ENCODE measurements around the gene SNX14.

The SNX14 gene

DNA sequence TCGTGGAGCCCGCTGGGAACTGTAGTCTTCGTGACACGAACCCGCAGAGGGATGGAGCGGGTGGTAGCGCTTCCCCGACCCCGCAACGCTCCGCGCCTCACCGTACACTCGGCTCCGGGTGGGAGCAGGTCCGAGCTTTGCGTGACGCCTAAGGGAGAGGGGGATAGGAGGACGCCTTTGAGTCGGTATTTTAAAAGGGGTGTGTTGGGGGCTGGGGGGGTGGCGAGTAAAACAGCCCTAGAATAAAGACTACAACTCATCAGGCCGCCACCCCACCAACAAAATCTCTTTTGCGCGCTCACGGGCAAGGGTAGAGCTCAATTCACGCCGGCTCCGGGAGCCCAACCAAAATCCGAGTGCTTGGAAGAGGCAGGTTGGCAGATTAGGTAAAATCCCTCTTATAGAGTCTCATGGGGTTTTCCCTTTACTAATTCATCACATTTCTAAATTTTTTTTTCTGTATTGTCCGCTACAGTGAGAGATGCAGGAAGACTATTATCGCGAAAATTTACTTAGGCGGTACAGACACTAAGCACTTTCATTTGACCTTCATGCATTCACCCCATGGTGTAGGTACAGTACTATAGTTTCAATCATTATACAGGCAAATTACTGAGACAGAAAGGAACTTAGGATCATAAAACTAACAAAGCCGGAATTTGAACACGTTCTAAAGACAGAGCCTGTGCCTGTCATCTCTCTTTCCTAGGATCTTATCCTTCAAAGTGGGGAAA, 706 bp upstream of the SNX14 start (continued):
- TF ChIP-seq ZNF488 (tag by site-specific recombination; IDR thresholded peaks at IDR 0.05), result no peak
- TF ChIP-seq, protein P1, sequence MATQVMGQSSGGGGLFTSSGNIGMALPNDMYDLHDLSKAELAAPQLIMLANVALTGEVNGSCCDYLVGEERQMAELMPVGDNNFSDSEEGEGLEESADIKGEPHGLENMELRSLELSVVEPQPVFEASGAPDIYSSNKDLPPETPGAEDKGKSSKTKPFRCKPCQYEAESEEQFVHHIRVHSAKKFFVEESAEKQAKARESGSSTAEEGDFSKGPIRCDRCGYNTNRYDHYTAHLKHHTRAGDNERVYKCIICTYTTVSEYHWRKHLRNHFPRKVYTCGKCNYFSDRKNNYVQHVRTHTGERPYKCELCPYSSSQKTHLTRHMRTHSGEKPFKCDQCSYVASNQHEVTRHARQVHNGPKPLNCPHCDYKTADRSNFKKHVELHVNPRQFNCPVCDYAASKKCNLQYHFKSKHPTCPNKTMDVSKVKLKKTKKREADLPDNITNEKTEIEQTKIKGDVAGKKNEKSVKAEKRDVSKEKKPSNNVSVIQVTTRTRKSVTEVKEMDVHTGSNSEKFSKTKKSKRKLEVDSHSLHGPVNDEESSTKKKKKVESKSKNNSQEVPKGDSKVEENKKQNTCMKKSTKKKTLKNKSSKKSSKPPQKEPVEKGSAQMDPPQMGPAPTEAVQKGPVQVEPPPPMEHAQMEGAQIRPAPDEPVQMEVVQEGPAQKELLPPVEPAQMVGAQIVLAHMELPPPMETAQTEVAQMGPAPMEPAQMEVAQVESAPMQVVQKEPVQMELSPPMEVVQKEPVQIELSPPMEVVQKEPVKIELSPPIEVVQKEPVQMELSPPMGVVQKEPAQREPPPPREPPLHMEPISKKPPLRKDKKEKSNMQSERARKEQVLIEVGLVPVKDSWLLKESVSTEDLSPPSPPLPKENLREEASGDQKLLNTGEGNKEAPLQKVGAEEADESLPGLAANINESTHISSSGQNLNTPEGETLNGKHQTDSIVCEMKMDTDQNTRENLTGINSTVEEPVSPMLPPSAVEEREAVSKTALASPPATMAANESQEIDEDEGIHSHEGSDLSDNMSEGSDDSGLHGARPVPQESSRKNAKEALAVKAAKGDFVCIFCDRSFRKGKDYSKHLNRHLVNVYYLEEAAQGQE (tag by site-specific recombination; IDR thresholded peaks at IDR 0.05), result no peak
- TF ChIP-seq ZNF366 (tag by site-specific recombination; conservative IDR thresholded peaks at IDR 0.05), result no peak; the same call in none of the 2 replicates
- no peak; the same call in 1 of the 2 replicates for TF ChIP-seq KLF8 (tag by site-specific recombination; IDR thresholded peaks at IDR 0.05)
- no peak for TF ChIP-seq ZNF266 (tag by site-specific recombination; IDR thresholded peaks at IDR 0.05; ENCODE audit: low read depth)
- TF ChIP-seq ZNF391 (tag by site-specific recombination; IDR thresholded peaks at IDR 0.05; ENCODE audit: borderline replicate concordance, low read depth), result 0 out of 2 replicates have a peak, but pooled peaks have one; percentile 13
- no peak for TF ChIP-seq ZSCAN5A (tag by site-specific recombination; IDR thresholded peaks at IDR 0.05)
- no peak for TF ChIP-seq ZNF768 (tag by site-specific recombination; IDR thresholded peaks at IDR 0.05)
- peak; percentile 82 for TF ChIP-seq PRDM10 (tag by site-specific recombination; IDR thresholded peaks at IDR 0.05)
- TF ChIP-seq ZNF585B (tag by site-specific recombination; IDR thresholded peaks at IDR 0.05), result no peak
- no peak for TF ChIP-seq ZNF140 (tag by site-specific recombination; IDR thresholded peaks at IDR 0.05)
- no peak for TF ChIP-seq ZNF660 (tag by site-specific recombination; IDR thresholded peaks at IDR 0.05)
- TF ChIP-seq ZNF76 (tag by site-specific recombination; IDR thresholded peaks at IDR 0.05; ENCODE audit: borderline replicate concordance, low read depth), result 0 out of 2 replicates have a peak, but pooled peaks have one; percentile 2
- TF ChIP-seq, protein P2, sequence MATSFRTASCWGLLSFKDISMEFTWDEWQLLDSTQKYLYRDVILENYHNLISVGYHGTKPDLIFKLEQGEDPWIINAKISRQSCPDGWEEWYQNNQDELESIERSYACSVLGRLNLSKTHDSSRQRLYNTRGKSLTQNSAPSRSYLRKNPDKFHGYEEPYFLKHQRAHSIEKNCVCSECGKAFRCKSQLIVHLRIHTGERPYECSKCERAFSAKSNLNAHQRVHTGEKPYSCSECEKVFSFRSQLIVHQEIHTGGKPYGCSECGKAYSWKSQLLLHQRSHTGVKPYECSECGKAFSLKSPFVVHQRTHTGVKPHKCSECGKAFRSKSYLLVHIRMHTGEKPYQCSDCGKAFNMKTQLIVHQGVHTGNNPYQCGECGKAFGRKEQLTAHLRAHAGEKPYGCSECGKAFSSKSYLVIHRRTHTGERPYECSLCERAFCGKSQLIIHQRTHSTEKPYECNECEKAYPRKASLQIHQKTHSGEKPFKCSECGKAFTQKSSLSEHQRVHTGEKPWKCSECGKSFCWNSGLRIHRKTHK (tag by site-specific recombination; IDR thresholded peaks at IDR 0.05), result no peak
- TF ChIP-seq KLF10 (tag by site-specific recombination; IDR thresholded peaks at IDR 0.05), result peak; percentile 20; the same call in 1 of the 2 replicates
- no peak for TF ChIP-seq ZNF112 (tag by site-specific recombination; IDR thresholded peaks at IDR 0.05)
- TF ChIP-seq ZNF354C (tag by site-specific recombination; IDR thresholded peaks at IDR 0.05; ENCODE audit: borderline replicate concordance, low read depth), result no peak
- TF ChIP-seq ZNF670 (tag by site-specific recombination; IDR thresholded peaks at IDR 0.05; ENCODE audit: low read depth), result no peak
- TF ChIP-seq, protein P3, sequence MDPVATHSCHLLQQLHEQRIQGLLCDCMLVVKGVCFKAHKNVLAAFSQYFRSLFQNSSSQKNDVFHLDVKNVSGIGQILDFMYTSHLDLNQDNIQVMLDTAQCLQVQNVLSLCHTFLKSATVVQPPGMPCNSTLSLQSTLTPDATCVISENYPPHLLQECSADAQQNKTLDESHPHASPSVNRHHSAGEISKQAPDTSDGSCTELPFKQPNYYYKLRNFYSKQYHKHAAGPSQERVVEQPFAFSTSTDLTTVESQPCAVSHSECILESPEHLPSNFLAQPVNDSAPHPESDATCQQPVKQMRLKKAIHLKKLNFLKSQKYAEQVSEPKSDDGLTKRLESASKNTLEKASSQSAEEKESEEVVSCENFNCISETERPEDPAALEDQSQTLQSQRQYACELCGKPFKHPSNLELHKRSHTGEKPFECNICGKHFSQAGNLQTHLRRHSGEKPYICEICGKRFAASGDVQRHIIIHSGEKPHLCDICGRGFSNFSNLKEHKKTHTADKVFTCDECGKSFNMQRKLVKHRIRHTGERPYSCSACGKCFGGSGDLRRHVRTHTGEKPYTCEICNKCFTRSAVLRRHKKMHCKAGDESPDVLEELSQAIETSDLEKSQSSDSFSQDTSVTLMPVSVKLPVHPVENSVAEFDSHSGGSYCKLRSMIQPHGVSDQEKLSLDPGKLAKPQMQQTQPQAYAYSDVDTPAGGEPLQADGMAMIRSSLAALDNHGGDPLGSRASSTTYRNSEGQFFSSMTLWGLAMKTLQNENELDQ (tag by site-specific recombination; IDR thresholded peaks at IDR 0.05; ENCODE audit: low read depth), result no peak
- TF ChIP-seq, protein P4, sequence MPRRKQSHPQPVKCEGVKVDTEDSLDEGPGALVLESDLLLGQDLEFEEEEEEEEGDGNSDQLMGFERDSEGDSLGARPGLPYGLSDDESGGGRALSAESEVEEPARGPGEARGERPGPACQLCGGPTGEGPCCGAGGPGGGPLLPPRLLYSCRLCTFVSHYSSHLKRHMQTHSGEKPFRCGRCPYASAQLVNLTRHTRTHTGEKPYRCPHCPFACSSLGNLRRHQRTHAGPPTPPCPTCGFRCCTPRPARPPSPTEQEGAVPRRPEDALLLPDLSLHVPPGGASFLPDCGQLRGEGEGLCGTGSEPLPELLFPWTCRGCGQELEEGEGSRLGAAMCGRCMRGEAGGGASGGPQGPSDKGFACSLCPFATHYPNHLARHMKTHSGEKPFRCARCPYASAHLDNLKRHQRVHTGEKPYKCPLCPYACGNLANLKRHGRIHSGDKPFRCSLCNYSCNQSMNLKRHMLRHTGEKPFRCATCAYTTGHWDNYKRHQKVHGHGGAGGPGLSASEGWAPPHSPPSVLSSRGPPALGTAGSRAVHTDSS (tag by site-specific recombination; IDR thresholded peaks at IDR 0.05), result no peak
- TF ChIP-seq PRDM6 (tag by site-specific recombination; IDR thresholded peaks at IDR 0.05), result peak; percentile 11; the same call in 1 of the 2 replicates
